HepG2 (cell line): ENCODE data around the gene SLFN12L. TPM values are rescaled to one million over a fixed set of nuclear protein-coding genes. Genes with fewer than 3 reads are reported as not detected.

Experiments used
- ATAC-seq: fragments of 200-7000 bp; cut with Tn5 transposase; 3 replicates; pipeline ENCODE4 v1.9.1; 2020; ENCODE audit warnings: mild to moderate bottlenecking, moderate library complexity
- BruUV-seq: library from RNA; stranded (reverse); fragments of 400-500 nt; replicated peaks from 2 replicates; lab custom pipeline; 2021; lab: Mats Ljungman, UMichigan
- CTCF ChIA-PET: fragments of 300-600 bp; formaldehyde crosslinking; extraction: SDS; loops from one replicate; lab custom pipeline; 2021; ENCODE audit warnings: low total read pairs, inconsistent platforms, low intra/inter-chr PET ratio; lab: Yijun Ruan, JAX
- POLR2A ChIA-PET: fragments of 350-600 bp; sonication (Branson Sonifier 250); formaldehyde crosslinking; loops from one replicate; lab custom pipeline; 2020; ENCODE audit warnings: antibody characterized with exemption, inconsistent platforms; lab: Yijun Ruan, JAX
- DNase-seq: peaks from one replicate; pipeline ENCODE4 v3.0.0-alpha.2; 2015; ENCODE audit warnings: low spot score
- FAIRE-seq: peaks from 3 replicates; lab custom pipeline; 2011; peaks lifted over from hg19 to GRCh38; lab: Jason Lieb, UNC
- H2AFZ ChIP-seq: one replicate; pipeline ENCODE4 v1.6.1; 2011; ENCODE audit warnings: low read length, inconsistent platforms
- H3K27ac ChIP-seq: fragments of 300-600 bp; 3 replicates; pipeline ENCODE4 v1.8.0; 2011; ENCODE audit warnings: mixed run types, mild to moderate bottlenecking, mixed read lengths, low read length, inconsistent platforms; ENCODE audit not compliant: insufficient read depth; ENCODE audit errors: extremely low read length
- H3K27me3 ChIP-seq, 2 experiments: fragments of 200-600 bp in 1 of 2; 2 replicates in 1 of 2; 3 replicates in 1 of 2; pipeline versions ENCODE4 v1.6.0 to v1.8.0; 2011; ENCODE audit warnings: low read length in 2 of 2, mild to moderate bottlenecking in 2 of 2, moderate library complexity in 2 of 2, inconsistent platforms in 1 of 2; ENCODE audit not compliant: insufficient read depth in 2 of 2, control insufficient read depth in 1 of 2
- H3K36me3 ChIP-seq, 2 experiments: fragments of 200-600 bp in 1 of 2; replicated peaks in 1 of 2; 2 replicates in 1 of 2; 3 replicates in 1 of 2; pipeline versions ENCODE4 v1.5.1 to v1.8.0; 2011; ENCODE audit warnings: low read length in 2 of 2, inconsistent platforms in 1 of 2; ENCODE audit not compliant: insufficient read depth in 2 of 2, control insufficient read depth in 1 of 2
- H3K4me1 ChIP-seq: 2 replicates; pipeline ENCODE4 v1.5.1; 2012; ENCODE audit warnings: low read length, inconsistent platforms; ENCODE audit not compliant: insufficient read depth
- H3K4me2 ChIP-seq: 2 replicates; pipeline ENCODE4 v1.6.0; 2011; ENCODE audit warnings: low read depth, low read length, inconsistent platforms
- H3K4me3 ChIP-seq, 3 experiments: fragments of 200-600 bp in 1 of 3; sonication (generic), shearing (Covaris generic) in 1 of 3; replicated peaks in 1 of 3; 2 replicates each; pipeline ENCODE4 v1.5.1; 2011 to 2016; ENCODE audit warnings: low read length in 3 of 3, inconsistent platforms in 2 of 3, low read depth in 2 of 3, mild to moderate bottlenecking in 2 of 3, control low read depth in 1 of 3, mixed read lengths in 1 of 3; ENCODE audit not compliant: insufficient read depth in 1 of 3
- H3K79me2 ChIP-seq: one replicate; pipeline ENCODE4 v1.6.1; 2011; ENCODE audit warnings: low read length, inconsistent platforms; ENCODE audit not compliant: insufficient read depth
- H3K9ac ChIP-seq: 2 replicates; pipeline ENCODE4 v1.6.0; 2011; ENCODE audit warnings: mild to moderate bottlenecking, low read depth, low read length, inconsistent platforms; ENCODE audit not compliant: insufficient read depth
- H3K9me3 ChIP-seq: 2 replicates; pipeline ENCODE4 v1.5.1; 2012; ENCODE audit warnings: mild to moderate bottlenecking, low read length
- H4K20me1 ChIP-seq: 2 replicates; pipeline ENCODE4 v1.6.0; 2011; ENCODE audit warnings: inconsistent platforms, mild to moderate bottlenecking, low read length, moderate library complexity; ENCODE audit not compliant: insufficient read depth
- PAXIP1 ChIP-seq: sonication (generic); formaldehyde crosslinking; conservative IDR thresholded peaks from 2 replicates; pipeline ENCODE4 v1.4.0; 2020; ENCODE audit warnings: mild to moderate bottlenecking, missing genetic modification reagents, moderate library complexity
- REL ChIP-seq: sonication (generic); formaldehyde crosslinking; conservative IDR thresholded peaks from 2 replicates; pipeline ENCODE4 v1.8.0; 2022; ENCODE audit warnings: mild to moderate bottlenecking, missing genetic modification reagents, moderate library complexity
- SALL1 ChIP-seq: sonication (generic); formaldehyde crosslinking; IDR thresholded peaks from 2 replicates; pipeline ENCODE4 v1.8.0; 2022; ENCODE audit warnings: mild to moderate bottlenecking, missing genetic modification reagents
- ZNF18 ChIP-seq: sonication (generic); formaldehyde crosslinking; IDR thresholded peaks from 2 replicates; pipeline ENCODE4 v1.8.0; 2022; ENCODE audit warnings: mild to moderate bottlenecking, missing genetic modification reagents; ENCODE audit not compliant: insufficient replicate concordance
- WGBS: methylation state at CpG from one replicate; pipeline ENCODE4 v1.1.6; 2017; ENCODE audit warnings: low lambda C conversion rate; 5-methylcytosine and 5-hydroxymethylcytosine counted together
- in situ Hi-C: cut with HindIII; loops from 2 replicates; pipeline ENCODE4 v1.10.0; 2017; ENCODE audit warnings: low pct_unique_long_range_greater_than_20kb; ENCODE audit not compliant: extremely low pct_ligation_motif_present
- intact Hi-C: fragments of 100-400 bp; cut with micrococcal nuclease; formaldehyde crosslinking; loops from one replicate; pipeline ENCODE4 v1.10.0; 2022; ENCODE audit not compliant: unreplicated experiment
- polyA plus RNA-seq, 8 experiments: library from polyadenylated mRNA; depleted of rRNA in 3 of 8; stranded (reverse) in 7 of 8; unstranded in 1 of 8; fragments of >200 nt; fragmentation: Illumina TruSeq in 4 of 8; extraction: Trizol in 4 of 8; gene quantifications; 2 replicates each; pipeline versions ENCODE4 v1.2.1 to v1.2.3, GENCODE V29; 2011 to 2016; ENCODE audit warnings: low read depth in 4 of 8, missing spikeins in 1 of 8, mixed read lengths in 1 of 8; ENCODE audit not compliant: insufficient read depth in 1 of 8
- total RNA-seq, 5 experiments: library from RNA; depleted of rRNA; stranded (reverse); fragments of >200 nt; fragmentation: Illumina TruSeq; extraction: Trizol; gene quantifications; 2 replicates each; pipeline ENCODE4 v1.2.3, GENCODE V29; 2016; ENCODE audit warnings: low read depth in 1 of 5
- TF ChIP-seq, protein P1 (sequence below): sonication (generic); formaldehyde crosslinking; IDR thresholded peaks from 2 replicates; pipeline ENCODE4 v1.5.0; 2020; ENCODE audit warnings: mild to moderate bottlenecking, missing genetic modification reagents, moderate library complexity

The SLFN12L gene
- total and polyA plus RNA-seq, 2 of the 13 experiments (the other 11 are each of a cell fraction or from before 2014, with no cell fraction given): not detected

DNA sequence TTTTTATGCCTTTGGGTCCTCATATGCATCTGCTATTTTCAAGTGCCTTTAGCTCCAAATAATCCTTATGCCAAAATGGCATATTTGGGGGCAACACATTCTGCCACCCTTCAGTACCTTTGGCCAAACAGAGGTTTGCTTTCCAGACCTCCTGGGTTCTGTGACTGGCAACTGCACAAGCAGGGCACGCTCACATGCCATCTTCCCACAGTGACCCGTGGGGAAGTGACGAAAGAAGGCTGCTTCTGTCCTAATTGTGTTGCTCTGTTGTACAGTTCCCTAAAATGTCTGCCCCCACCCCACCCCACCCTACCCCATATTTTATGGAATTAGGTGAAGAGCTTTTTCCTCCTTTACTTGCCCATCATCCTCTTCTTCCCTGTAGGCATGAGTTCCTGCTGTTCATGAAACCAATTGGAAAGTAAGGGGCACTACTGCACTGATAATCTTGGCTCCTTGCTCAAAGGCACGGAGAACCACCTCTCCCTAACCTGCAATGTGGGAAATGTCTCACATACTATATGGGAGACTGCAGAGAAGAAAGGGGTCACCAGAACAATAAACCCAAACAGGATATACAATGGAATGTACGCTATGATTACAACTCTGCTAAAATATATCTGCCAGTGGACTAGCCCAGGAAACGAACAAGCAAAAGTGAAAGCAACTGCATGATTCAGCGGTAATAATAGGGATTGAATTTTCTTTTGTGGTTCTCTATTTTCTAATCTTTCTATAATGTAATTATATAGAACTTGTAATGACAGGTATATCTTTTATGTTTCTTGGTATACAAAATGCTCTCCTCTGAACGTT lies 3.3 kb upstream of the SLFN12L start:
- no peaks in the 10 kb centered on the region for H3K79me2 ChIP-seq
- H3K36me3 ChIP-seq: no peaks in the 10 kb centered on the region
- no peaks in the 10 kb centered on the region for H3K9me3 ChIP-seq
- CTCF ChIA-PET: no interaction called here
- intact Hi-C loops: no loop called here
- no peaks in the 10 kb centered on the region for H4K20me1 ChIP-seq
- TF ChIP-seq REL (CRISPR knock-in tag) (no peak), ZNF18 (CRISPR knock-in tag) (no peak), SALL1 (CRISPR knock-in tag) (no peak), PAXIP1 (CRISPR knock-in tag) (no peak)
- TF ChIP-seq, protein P1, sequence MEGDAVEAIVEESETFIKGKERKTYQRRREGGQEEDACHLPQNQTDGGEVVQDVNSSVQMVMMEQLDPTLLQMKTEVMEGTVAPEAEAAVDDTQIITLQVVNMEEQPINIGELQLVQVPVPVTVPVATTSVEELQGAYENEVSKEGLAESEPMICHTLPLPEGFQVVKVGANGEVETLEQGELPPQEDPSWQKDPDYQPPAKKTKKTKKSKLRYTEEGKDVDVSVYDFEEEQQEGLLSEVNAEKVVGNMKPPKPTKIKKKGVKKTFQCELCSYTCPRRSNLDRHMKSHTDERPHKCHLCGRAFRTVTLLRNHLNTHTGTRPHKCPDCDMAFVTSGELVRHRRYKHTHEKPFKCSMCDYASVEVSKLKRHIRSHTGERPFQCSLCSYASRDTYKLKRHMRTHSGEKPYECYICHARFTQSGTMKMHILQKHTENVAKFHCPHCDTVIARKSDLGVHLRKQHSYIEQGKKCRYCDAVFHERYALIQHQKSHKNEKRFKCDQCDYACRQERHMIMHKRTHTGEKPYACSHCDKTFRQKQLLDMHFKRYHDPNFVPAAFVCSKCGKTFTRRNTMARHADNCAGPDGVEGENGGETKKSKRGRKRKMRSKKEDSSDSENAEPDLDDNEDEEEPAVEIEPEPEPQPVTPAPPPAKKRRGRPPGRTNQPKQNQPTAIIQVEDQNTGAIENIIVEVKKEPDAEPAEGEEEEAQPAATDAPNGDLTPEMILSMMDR: no peak
- no peak overlapping the region for H3K9ac ChIP-seq
- 0 out of 5 replicates have a peak, but pooled peaks cover 0 to 3% of the 10 kb centered on the region in 2 experiments for H3K27me3 ChIP-seq
- DNase-seq: no peak
- FAIRE-seq: no peak
- H3K4me3 ChIP-seq: peak overlapping the region in 2 of 3 experiments; percentile 27 to 42; a peak in 3 of 6 replicates
- in situ Hi-C loops: loop anchor here (25.0 kb wide), 1 partner anchor 1128 kb away; no protein-coding TSS in a partner anchor
- H2AFZ ChIP-seq: peak overlapping the region; percentile 63
- no peak for ATAC-seq
- H3K4me1 ChIP-seq: no peaks in the 10 kb centered on the region
- POLR2A ChIA-PET: no interaction called here
- WGBS: 12% methylated on average over 8 of the region's 8 CpGs
- BruUV-seq: no TSS peak
- H3K27ac ChIP-seq: no peak overlapping the region
- peak overlapping the region; percentile 74 for H3K4me2 ChIP-seq
